GM19351 (cell line): Measurements from ENCODE around the gene MFSD8.
A peak's percentile ranks its signal among the peaks of the same experiment; 100 is the strongest.
"Not testable (repeated sequence)": the region's sequence is repeated elsewhere in the genome, so short reads cannot be mapped to it uniquely, and the experiment has no call there.

Source experiments
- ATAC-seq: cut with Tn5 transposase; IDR thresholded peaks from one replicate; pipeline ENCODE4 v1.9.1; 2021; ENCODE audit warnings: mild to moderate bottlenecking, moderate library complexity; ENCODE audit not compliant: unreplicated experiment

Gene MFSD8, protein sequence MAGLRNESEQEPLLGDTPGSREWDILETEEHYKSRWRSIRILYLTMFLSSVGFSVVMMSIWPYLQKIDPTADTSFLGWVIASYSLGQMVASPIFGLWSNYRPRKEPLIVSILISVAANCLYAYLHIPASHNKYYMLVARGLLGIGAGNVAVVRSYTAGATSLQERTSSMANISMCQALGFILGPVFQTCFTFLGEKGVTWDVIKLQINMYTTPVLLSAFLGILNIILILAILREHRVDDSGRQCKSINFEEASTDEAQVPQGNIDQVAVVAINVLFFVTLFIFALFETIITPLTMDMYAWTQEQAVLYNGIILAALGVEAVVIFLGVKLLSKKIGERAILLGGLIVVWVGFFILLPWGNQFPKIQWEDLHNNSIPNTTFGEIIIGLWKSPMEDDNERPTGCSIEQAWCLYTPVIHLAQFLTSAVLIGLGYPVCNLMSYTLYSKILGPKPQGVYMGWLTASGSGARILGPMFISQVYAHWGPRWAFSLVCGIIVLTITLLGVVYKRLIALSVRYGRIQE

DNA sequence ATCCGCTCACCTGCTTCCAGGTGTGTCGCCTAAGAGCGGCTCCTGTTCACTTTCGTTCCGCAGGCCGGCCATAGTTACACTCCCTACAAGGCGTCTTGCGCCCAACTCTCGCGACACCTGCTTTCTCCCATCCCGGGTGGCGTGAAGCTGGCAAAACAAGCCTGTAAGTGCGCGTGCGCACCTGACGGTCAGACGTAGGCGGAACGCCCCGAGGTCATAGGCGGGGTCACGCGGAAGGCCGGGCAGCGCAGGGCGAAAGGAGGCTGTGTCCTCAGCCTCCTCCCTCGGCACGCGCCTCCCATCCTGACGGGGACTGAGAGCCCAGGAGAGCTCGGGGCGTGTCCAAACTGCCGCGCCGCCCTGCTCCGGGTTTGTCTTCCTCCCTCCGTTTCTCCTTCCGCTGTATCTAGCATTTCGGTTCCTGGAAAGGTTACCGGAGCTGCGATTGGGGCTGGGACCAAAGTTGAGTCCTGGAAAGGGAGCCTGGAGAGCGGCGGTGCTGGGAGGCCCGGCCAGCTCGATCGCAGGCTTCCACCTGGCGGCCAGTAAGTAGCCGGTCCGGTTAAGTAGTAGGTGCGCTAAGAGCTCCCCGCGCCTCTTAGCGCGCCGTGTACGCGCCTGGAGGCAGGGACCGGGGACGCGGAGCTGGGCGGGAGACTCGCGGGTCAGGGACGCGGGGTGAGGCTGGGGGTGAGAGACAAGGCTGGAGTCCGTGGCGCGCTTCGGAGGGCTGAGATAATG, at the start of gene MFSD8, which contains the start of gene ABHD18:
TSS of gene MFSD8 (minus strand) at position 112 of the 741 bp plus-strand sequence. CDS start at position 72, 40 bp downstream.
TSS of gene ABHD18 (plus strand) at position 345 of the 741 bp plus-strand sequence. CDS start 17,550 bp downstream, outside the sequence.
- ATAC-seq: peak; percentile 91

DNA sequence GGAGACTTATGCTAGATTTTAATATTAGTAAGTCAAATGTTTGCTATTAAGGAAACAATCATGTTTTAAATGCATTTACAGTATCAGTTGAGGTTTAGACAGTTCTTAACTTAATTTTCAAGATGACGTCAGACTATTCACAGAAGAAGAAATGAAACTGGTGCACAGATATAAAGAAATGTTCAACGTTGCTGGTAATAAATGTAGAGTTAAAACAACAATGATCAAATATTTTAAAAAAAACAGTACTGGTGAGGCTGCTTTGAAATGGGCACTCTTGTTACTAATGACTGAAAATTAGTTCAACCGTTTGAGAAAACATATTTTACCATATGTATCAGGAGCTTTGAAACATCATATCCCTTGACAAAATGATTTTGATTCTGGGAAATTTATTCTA, 44.5 kb upstream of the MFSD8 start:
- ATAC-seq: peak; percentile 75

DNA sequence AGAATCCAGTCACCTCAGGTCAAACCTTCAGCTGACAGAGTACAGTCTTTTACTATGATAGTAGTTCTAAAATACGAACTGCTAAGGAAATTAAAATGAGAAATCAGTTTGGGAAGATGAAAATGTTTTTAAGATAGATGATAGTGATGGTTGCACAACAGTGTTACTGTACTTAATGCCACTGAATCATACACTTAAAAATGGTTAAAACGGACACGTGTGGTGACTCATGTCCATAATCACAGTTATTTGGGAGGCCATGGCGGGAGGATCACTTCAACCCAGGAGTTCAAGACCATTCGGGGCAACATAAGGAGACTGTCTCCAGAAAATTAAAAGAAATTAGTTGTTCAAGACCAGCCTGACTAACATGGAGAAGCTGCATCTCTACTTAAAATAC, 41.6 kb upstream of the MFSD8 start:
- ATAC-seq: no peak

DNA sequence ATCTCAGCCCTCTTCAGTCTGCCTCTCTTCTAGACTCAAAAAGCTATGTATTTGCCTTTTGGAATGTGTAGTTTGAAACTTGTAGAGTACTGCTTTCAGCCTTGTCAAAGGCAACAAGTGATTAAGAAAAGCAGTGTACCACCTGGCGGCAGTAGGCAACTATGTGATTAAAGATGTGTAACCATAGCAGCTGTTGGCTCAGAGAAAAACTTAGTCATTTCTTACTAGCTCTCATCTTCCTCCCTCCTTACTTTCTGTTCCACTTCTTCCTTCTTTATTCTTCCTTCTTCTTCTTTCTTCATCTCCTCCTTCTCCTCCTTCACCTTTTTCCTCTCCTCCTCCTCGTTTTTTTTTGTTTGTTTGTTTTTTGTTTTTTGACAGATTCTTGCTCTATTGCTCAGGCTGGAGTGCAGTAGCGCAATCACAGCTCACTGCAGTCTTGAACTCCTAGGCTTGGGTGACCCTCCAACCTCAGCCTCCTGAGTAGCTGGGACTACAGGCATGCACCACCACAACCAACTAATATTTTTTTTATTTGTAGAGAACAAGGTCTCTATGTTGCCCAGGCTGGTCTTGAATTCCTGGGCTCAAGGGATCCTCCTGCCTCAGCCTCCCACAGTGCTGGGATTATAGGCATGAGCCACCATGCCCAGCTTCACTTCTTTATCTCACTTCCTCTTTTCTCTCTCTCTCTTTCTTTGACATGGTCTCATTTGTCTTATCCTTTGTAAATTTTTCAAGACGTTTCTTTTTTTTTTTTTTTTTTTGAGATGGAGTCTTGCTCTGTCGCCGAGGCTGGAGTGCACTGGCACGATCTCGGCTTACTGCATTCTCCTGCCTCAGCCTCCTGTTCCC, 32.8 kb upstream of the MFSD8 start:
- ATAC-seq: peak; percentile 97

DNA sequence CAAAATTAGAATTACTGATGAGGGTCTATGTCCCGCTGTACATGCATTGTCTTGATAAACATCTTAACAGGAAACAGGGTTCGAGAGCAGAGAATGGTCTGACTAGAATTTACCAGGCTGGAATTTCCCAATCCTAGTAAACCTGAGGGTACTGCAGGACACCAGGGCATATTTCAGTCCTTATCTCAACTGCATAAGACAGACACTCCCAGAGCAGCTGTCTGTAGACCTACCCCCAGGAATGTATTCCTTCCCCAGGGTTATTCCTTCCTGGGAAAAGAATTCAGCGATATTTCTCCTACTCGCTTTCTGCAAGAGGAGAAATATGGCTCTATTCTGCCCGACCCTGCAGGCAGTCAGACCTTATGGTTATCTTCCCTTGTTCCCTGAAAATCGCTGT, 31.5 kb upstream of the MFSD8 start:
- ATAC-seq: not testable (repeated sequence)

DNA sequence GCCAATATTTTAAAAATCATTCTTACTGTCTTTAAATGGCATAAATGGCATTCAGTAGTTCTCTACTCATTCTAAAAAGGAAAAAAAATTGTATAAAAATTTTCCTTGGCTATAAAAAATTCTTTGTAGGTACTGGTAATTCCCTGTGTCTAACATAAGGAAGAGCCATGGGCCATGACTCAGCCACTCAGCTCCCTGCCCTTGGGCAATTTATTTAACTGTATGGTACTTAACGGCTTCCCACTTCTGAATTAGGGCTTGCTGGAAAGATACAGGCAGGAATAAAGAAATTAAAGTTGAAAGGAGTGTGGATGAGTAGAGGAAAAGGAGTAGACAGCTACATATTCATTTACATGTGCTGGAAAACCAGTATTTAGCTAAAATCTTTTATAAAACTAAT, 30.8 kb upstream of the MFSD8 start:
- no peak for ATAC-seq

DNA sequence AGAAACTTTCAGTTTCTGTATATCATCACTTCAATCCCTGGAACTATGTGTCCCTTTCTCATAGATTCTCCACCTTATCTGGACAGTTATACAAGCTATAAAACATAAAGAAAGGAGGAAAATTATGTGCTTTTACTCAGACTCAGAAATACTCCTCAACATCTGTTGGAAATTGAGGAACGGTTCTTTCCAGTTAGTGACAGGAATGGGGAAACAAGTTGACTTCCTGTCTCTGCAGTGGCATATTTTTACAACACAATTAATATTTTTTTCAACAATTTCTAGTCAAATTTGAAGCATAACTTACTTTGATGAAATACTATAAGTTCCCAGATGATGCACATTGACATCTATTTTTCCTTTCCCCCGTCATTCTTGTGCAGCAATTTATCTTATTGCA, 28.2 kb upstream of the MFSD8 start:
- ATAC-seq: no peak

DNA sequence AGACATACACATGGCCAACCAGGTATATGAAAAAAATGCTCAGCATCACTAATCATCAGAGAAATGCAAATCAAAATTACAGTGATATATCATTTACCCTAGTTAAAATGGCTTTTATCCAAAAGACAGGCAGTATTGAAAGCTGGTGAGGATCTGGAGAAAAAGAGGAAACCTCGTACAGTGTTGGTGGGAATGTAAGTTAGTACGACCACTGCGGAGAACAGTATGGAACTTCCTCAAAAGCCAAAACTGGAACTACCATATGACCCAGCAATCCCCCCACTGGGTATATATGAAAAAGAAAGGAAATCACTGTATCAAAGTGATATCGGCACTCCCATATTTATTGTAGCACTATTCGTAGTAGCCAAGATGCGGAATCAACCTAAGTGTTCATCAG, 23.7 kb upstream of the MFSD8 start:
- ATAC-seq: no peak

DNA sequence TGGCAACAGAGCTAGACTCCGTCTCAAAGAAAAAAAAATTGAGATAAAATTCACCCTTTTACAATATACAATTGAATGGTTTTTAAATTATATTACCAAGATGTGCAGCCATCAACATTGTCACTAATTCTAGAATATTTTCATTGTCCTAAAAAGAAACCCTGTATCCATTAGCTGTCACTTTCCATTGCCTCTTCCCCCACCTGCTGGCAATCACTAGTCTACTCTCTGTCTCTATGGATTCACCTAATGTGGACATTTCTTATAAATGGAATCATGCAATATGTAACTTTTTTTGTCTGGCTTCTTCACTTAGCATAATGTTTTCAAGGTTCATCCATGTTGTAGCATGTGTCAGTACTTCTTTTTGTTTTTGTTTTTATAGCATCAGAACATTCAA, 21.0 kb upstream of the MFSD8 start:
- no peak for ATAC-seq

DNA sequence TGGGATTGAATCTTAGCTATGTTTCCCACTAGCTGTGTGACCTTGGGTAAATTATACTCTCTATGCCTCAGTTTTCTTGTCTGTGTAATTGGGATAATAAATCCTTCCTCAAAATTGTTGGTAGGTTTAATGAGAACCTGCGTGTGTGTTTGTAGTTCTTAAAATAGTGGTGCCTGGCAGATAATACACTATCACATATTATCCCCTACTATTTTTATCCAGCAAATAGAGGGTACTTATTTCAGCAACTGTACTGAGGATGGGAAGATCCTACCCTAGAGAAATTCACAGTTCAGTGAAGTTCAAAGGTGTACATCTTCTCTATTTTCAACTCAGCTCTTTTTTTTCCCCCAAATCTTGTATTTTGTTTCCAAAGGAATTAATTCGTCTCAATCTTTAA, 17.5 kb upstream of the MFSD8 start:
- ATAC-seq: no peak

DNA sequence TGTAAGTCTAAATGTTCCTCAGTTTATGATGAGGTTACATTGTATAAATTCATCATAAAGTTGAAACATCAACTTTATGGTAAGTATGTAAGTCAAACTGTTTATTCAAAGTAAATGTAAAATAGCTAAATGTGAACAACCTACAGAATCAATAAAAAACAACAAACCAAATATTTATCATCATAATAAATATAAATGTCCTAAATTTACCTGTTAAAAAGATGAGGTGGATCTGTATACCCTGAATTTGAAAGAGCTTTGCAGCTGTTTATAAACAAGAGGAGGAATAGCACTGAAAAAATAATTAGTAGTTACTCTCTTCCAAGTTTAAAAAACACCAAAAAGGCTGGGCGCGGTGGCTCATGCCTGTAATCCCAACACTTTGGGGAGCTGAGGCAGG, 14.0 kb upstream of the MFSD8 start:
- no peak for ATAC-seq

DNA sequence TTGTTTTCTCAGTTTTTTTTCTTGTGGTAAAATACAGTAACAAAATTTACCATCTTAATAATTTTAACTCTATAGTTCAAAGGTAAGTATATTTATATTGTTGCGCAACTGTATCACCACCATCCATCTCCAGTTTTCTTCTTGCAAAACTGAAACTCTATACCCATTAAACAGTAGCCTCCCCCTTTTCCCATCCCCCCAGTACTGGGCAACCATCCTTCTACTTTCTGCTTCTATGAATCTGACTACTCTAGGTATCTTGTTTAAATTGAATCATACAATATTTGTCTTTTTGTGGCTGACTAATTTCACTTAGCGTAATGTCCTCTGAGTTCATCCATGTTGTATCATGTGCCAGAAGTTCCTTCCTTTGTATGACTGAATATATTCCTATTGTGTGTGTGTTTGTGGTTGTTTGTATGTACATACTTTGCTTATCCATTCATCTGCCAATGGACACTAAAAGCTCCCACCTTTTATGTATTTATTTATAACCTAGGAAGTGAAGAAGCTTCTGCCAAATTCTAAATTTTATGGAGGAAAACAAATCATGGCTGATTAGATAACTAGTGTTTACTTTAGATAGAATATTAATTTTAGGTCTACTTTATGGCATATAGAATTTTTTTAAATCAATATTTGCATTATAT, 10.3 kb upstream of the MFSD8 start:
- ATAC-seq: no peak

DNA sequence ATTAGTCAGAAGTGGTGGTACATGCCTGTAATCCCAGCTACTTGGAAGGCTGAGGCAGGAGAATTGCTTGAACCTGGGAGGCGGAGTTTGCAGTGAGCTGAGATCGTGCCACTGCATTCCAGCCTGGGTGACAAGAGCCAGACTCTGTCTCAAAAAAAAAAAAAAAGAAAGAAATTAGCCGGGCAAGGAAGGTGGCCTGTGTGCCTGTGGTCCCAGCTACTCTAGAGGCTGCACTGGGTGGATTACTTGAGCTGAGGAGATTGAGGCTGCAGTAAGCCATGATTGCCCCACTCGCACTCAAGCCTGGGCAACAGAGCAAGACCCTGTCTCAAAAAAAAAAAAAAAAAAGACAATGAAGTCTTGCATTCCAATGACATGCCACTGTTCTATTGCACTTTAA, 6.0 kb upstream of the MFSD8 start:
- ATAC-seq: not testable (repeated sequence)

DNA sequence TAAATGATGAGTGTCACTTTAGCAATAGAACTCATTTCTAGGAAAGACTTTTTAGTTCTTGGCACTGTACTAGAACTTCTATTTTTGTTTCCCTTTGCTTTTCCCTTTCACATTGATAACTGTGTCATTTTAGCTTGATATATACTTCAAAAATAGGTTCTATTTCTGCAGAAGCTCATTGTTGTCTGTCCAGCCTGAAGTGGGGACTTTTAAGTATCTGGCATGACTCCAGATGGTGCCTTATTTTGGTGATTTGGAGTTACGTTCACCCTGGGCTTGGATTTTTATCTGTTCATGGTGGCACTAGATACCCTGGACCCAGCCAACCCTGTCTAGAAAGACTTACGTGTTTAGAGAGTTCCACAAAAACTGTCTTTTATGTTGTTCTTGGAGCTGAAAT, 3.6 kb upstream of the MFSD8 start:
- ATAC-seq: no peak

DNA sequence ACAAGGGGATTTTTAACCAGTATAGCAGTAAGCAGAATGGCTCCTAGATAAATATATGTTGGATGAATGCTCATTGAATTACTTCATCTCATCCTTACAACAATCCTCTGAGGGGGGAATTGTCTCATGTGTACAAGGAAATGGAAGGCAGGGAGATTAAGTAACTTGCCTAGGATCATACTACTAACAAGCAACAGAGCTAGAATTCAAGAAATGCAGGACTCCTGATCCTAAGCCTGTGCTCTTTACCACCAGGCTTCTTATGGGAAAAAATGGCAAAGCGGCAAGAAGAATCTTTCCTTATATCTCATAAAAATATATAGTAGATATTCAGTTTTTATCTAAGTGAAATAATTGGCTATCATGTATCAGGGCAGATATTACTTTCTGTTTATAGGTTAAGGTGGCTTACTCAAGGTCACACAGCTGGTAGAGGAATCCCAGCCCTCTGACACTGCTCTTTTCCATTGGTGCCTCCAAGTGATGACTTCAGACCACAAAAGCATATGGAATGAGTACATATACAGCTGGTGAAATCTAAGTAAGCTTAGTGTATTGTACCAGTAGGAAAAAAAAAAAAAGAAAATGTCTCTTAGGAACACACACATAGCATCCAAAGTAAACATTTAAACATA, 2.3 kb upstream of the MFSD8 start:
- ATAC-seq: no peak

DNA sequence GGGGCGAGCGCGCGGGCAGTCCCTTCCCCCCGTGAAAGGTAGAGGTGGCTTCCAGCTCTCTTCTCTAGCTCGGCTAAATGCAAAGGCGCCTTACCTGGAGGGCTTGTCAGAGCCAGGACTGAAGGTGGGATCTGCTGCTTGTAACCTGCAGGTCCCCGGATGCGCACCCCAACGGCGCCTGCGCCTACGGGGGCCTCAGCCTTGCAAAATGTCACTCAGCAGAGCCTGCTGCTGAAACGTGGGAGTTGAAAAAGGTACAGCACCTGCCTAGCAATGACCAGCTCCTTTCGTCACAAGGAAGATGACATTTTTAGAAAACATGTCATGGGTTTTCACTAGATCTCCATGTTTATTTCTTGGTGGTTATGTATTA, 816 bp upstream of the MFSD8 start:
- ATAC-seq: peak; percentile 45

DNA sequence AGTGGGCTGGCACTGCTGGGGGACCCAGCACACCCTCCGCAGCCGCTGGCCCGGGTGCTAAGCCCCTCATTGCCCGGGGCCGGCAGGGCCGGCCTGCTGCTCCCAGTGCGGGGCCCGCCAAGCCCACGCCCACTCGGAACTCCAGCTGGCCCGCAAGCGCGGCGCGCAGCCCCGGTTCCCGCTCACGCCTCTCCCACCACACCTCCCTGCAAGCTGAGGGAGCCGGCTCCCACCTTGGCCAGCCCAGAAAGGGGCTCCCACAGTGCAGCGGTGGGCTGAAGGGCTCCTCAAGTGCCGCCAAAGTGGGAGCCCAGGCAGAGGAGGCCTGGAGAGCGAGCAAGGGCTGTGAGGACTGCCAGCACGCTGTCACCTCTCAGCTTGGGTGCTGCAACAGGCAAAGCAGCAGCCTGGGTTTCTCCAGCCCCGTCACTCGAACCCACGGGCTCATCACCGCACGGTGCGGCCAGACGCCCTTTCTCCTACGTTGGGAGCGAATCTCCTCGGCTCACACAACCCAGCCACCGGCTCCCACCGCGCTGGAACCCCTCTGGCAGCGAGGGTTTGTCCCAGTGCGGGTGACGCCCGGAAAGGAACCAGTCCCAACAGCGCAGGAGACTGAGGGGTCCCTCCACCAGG, 429 bp downstream of the MFSD8 start:
- ATAC-seq: peak; percentile 17

DNA sequence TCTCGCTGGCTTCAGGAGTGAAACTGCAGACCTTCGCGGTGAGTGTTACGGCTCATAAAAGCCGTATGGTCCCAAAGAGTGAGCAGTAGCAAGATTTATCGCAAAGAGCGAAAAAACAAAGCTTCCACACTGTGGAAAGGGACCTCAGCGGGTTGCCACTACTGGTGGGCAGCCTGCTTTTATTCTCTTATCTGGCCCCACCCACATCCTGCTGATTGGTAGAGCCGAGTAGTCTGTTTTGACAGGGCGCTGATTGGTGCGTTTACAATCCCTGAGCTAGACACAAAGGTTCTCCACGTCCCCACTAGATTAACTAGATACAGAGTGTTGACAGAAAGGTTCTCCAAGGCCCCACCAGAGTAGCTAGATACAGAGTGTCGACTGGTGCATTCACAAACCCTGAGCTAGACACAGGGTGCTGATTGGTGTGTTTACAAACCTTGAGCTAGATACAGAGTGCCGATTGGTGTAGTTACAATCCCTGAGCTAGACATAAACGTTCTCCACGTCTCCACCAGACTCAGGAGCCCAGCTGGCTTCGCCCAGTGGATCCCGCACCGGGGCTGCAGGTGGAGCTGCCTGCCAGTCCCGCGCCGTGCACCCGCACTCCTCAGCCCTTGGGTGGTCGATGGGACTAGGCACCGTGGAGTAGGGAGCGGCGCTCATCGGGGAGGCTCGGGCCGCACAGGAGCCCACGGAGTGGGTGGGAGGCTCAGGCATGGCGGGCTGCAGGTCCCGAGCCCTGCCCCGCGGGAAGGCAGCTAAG, 1.2 kb downstream of the MFSD8 start:
- not testable (repeated sequence) for ATAC-seq

DNA sequence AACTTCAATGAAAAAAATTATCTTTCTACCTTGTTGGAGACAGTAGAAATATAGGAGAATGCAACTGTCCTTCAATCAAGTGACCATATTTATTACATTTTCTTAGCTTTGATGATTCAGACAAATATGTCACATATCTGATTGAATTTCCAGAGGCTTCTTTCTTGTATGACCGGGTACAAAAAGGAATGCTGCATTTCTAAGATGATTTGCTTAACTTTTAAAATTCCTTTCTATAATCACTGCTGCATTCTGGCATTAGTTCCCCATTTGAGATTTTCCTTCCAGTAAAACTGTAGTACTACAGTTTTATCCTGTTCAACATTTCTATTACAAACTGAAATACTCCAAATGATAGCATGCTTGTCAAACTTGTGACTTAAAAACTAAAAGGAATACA, 5.2 kb downstream of the MFSD8 start:
- ATAC-seq: no peak
